H9 (cell line): ENCODE data around the gene SH3RF2. TPM values are rescaled to one million over a fixed set of nuclear protein-coding genes. Genes with fewer than 3 reads are reported as not detected.

Experiments used
- DNase-seq: peaks from one replicate; pipeline ENCODE4 v3.0.0-alpha.2; 2017
- H2AFZ ChIP-seq: one replicate; pipeline ENCODE4 v1.6.1; 2013; ENCODE audit warnings: mild to moderate bottlenecking, low read length, control low read depth, moderate library complexity
- H2AK5ac ChIP-seq: 2 replicates; pipeline ENCODE4 v1.6.1; 2013; ENCODE audit warnings: low read length, control low read depth, mixed read lengths; ENCODE audit not compliant: insufficient read length
- H2BK120ac ChIP-seq: one replicate; pipeline ENCODE4 v1.6.1; 2013; ENCODE audit warnings: low read depth, mild to moderate bottlenecking, low read length, control low read depth, inconsistent platforms; ENCODE audit not compliant: poor library complexity, severe bottlenecking
- H2BK12ac ChIP-seq: 2 replicates; pipeline ENCODE4 v1.6.1; 2013; ENCODE audit warnings: low read length, control low read depth, mixed read lengths, low read depth; ENCODE audit not compliant: insufficient read length
- H2BK15ac ChIP-seq: 2 replicates; pipeline ENCODE4 v1.6.1; 2013; ENCODE audit warnings: low read depth, low read length, control low read depth
- H2BK20ac ChIP-seq: one replicate; pipeline ENCODE4 v1.6.1; 2013; ENCODE audit warnings: low read depth, mild to moderate bottlenecking, low read length, control low read depth, inconsistent platforms; ENCODE audit not compliant: poor library complexity, severe bottlenecking
- H2BK5ac ChIP-seq: 2 replicates; pipeline ENCODE4 v1.6.1; 2013; ENCODE audit warnings: low read length, control low read depth, mixed read lengths; ENCODE audit not compliant: insufficient read length
- H3K14ac ChIP-seq: 2 replicates; pipeline ENCODE4 v1.6.1; 2013; ENCODE audit warnings: low read length, control low read depth; ENCODE audit not compliant: insufficient read depth
- H3K18ac ChIP-seq: 2 replicates; pipeline ENCODE4 v1.6.1; 2013; ENCODE audit warnings: low read depth, mild to moderate bottlenecking, mixed read lengths, low read length, control low read depth; ENCODE audit not compliant: insufficient read length
- H3K23ac ChIP-seq: 2 replicates; pipeline ENCODE4 v1.6.1; 2013; ENCODE audit warnings: low read length, control low read depth, mixed read lengths, low read depth; ENCODE audit not compliant: insufficient read length
- H3K23me2 ChIP-seq: 2 replicates; pipeline ENCODE4 v1.6.1; 2013; ENCODE audit warnings: low read depth, mild to moderate bottlenecking, mixed read lengths, low read length, control low read depth; ENCODE audit not compliant: insufficient read length, poor library complexity, severe bottlenecking
- H3K27ac ChIP-seq: 2 replicates; pipeline ENCODE4 v1.5.1; 2013; ENCODE audit warnings: low read length, control low read depth, mixed read lengths, low read depth; ENCODE audit not compliant: insufficient read length
- H3K27me3 ChIP-seq: 2 replicates; pipeline ENCODE4 v1.6.1; 2013; ENCODE audit warnings: low read length, control low read depth, inconsistent platforms; ENCODE audit not compliant: insufficient read depth
- H3K4ac ChIP-seq: 2 replicates; pipeline ENCODE4 v1.6.1; 2013; ENCODE audit warnings: low read depth, mild to moderate bottlenecking, control low read depth, inconsistent platforms, low read length, moderate library complexity
- H3K4me1 ChIP-seq: 2 replicates; pipeline ENCODE4 v1.6.1; 2013; ENCODE audit warnings: low read length, control low read depth, inconsistent platforms; ENCODE audit not compliant: insufficient read depth
- H3K4me2 ChIP-seq: 2 replicates; pipeline ENCODE4 v1.6.1; 2013; ENCODE audit warnings: low read length, control low read depth, mixed read lengths; ENCODE audit not compliant: insufficient read length, insufficient read depth
- H3K56ac ChIP-seq: 2 replicates; pipeline ENCODE4 v1.6.1; 2013; ENCODE audit warnings: low read depth, mild to moderate bottlenecking, mixed read lengths, low read length, control low read depth; ENCODE audit not compliant: insufficient read length
- H3K79me1 ChIP-seq: 2 replicates; pipeline ENCODE4 v1.6.1; 2013; ENCODE audit warnings: low read depth, mild to moderate bottlenecking, moderate library complexity, low read length, control low read depth, inconsistent platforms; ENCODE audit not compliant: insufficient read depth, poor library complexity, severe bottlenecking
- H3K79me2 ChIP-seq: 2 replicates; pipeline ENCODE4 v1.6.1; 2013; ENCODE audit warnings: low read length, control low read depth, inconsistent platforms; ENCODE audit not compliant: insufficient read depth
- H3K9ac ChIP-seq: 2 replicates; pipeline ENCODE4 v1.6.1; 2013; ENCODE audit warnings: low read length, control low read depth, mixed read lengths; ENCODE audit not compliant: insufficient read length; ENCODE audit errors: extremely low read depth
- H3K9me3 ChIP-seq: one replicate; pipeline ENCODE4 v1.6.1; 2013; ENCODE audit warnings: low read depth, low read length, inconsistent platforms; ENCODE audit not compliant: control insufficient read depth
- H3T11ph ChIP-seq: one replicate; pipeline ENCODE4 v1.6.1; 2013; ENCODE audit warnings: mild to moderate bottlenecking, low read length, control low read depth, inconsistent platforms
- H4K20me1 ChIP-seq: one replicate; pipeline ENCODE4 v1.6.1; 2013; ENCODE audit not compliant: control insufficient read depth, insufficient read length, insufficient read depth
- H4K5ac ChIP-seq: 2 replicates; pipeline ENCODE4 v1.6.1; 2013; ENCODE audit warnings: low read depth, mild to moderate bottlenecking, mixed read lengths, low read length, control low read depth; ENCODE audit not compliant: insufficient read length
- H4K8ac ChIP-seq: replicated peaks from 2 replicates; pipeline ENCODE4 v1.6.1; 2013; ENCODE audit warnings: low read length, control low read depth, mixed read lengths, low read depth; ENCODE audit not compliant: insufficient read length
- H4K91ac ChIP-seq: 2 replicates; pipeline ENCODE4 v1.6.1; 2013; ENCODE audit warnings: low read depth, mild to moderate bottlenecking, moderate library complexity, mixed read lengths, low read length, control low read depth; ENCODE audit not compliant: insufficient read length
- H3K27ac Mint-ChIP-seq, 3 experiments: 2 replicates in 2 of 3; 3 replicates in 1 of 3; pipeline ENCODE4 v1.8.0; 2020 to 2021; ENCODE audit warnings: mixed read lengths in 3 of 3, mild to moderate bottlenecking in 1 of 3, moderate library complexity in 1 of 3
- H3K27me3 Mint-ChIP-seq: 2 replicates; pipeline ENCODE4 v1.8.0; 2021; ENCODE audit warnings: low read depth, mild to moderate bottlenecking, moderate library complexity, mixed read lengths
- H3K36me3 Mint-ChIP-seq, 3 experiments: 2 replicates in 2 of 3; 3 replicates in 1 of 3; pipeline ENCODE4 v1.8.0; 2020 to 2021; ENCODE audit warnings: low read depth in 3 of 3, mixed read lengths in 3 of 3; ENCODE audit not compliant: insufficient read depth in 1 of 3
- H3K4me1 Mint-ChIP-seq, 2 experiments: 2 replicates each; pipeline ENCODE4 v1.8.0; 2020; ENCODE audit warnings: mixed read lengths in 2 of 2
- H3K4me3 Mint-ChIP-seq, 2 experiments: 2 replicates in 1 of 2; 3 replicates in 1 of 2; pipeline ENCODE4 v1.8.0; 2020 to 2021; ENCODE audit warnings: mild to moderate bottlenecking in 2 of 2, mixed read lengths in 2 of 2, moderate library complexity in 1 of 2
- H3K9me3 Mint-ChIP-seq, 2 experiments: 2 replicates in 1 of 2; 3 replicates in 1 of 2; pipeline ENCODE4 v1.8.0; 2020; ENCODE audit warnings: mild to moderate bottlenecking in 2 of 2, mixed read lengths in 2 of 2, moderate library complexity in 1 of 2
- CTCF ChIP-seq: fragments of 200-600 bp; sonication (generic); conservative IDR thresholded peaks from 3 replicates; pipeline ENCODE4 v1.8.0; 2021; ENCODE audit warnings: antibody characterized with exemption, mild to moderate bottlenecking
- WGBS: extraction: QIAGEN DNeasy Blood & Tissue Kit; methylation state at CpG from one replicate; pipeline ENCODE4 v1.1.7; 2013; ENCODE audit warnings: missing lambda C conversion rate, low lambda C conversion rate, mixed read lengths; ENCODE audit not compliant: insufficient read length; ENCODE audit errors: extremely low coverage; 5-methylcytosine and 5-hydroxymethylcytosine counted together
- total RNA-seq: library from RNA; stranded (reverse); gene quantifications from 2 replicates; pipeline ENCODE4 v1.2.1, GENCODE V29; 2021

Gene SH3RF2
- total RNA-seq, 1 experiment from 2014 or later: 0.66 TPM

GRCh38 chr5:146081556-146081955 is 145.2 kb downstream of the SH3RF2 start:
- no peak overlapping the region for H4K5ac ChIP-seq
- no peak overlapping the region for H4K8ac ChIP-seq
- no peak overlapping the region for H2BK15ac ChIP-seq
- no peaks in the 10 kb centered on the region for H3K27me3 Mint-ChIP-seq
- H3K23ac ChIP-seq: no peak overlapping the region
- no peaks in the 10 kb centered on the region for H3K79me1 ChIP-seq
- H2AFZ ChIP-seq: no peak overlapping the region
- H3K23me2 ChIP-seq: no peaks in the 10 kb centered on the region
- no peak overlapping the region for H3K56ac ChIP-seq
- no peak overlapping the region for H2BK12ac ChIP-seq
- H3K36me3 Mint-ChIP-seq: no peaks in the 10 kb centered on the region; a peak in 1 of 7 replicates
- H3K4me3 Mint-ChIP-seq: no peak overlapping the region
- no peak overlapping the region for H3T11ph ChIP-seq
- no peak overlapping the region for H4K91ac ChIP-seq
- no peak overlapping the region for H3K18ac ChIP-seq
- no peaks in the 10 kb centered on the region for H3K27me3 ChIP-seq
- H3K9me3 Mint-ChIP-seq: no peaks in the 10 kb centered on the region; a peak in 2 of 5 replicates
- H3K27ac ChIP-seq: no peak overlapping the region
- H2BK20ac ChIP-seq: no peak overlapping the region
- H2BK120ac ChIP-seq: no peak overlapping the region
- H2BK5ac ChIP-seq: no peak overlapping the region
- no peak overlapping the region for H3K4ac ChIP-seq
- H3K4me2 ChIP-seq: no peak overlapping the region
- H3K4me1 Mint-ChIP-seq: peaks cover 33% of the 10 kb centered on the region in 2 experiments
- no peak overlapping the region for H3K9ac ChIP-seq
- H3K27ac Mint-ChIP-seq: no peak overlapping the region
- H3K79me2 ChIP-seq: no peaks in the 10 kb centered on the region
- H3K14ac ChIP-seq: no peak overlapping the region
- peaks cover 9% of the 10 kb centered on the region; the same call in 1 of the 2 replicates for H3K4me1 ChIP-seq
- no peak overlapping the region for H2AK5ac ChIP-seq
- H4K20me1 ChIP-seq: no peaks in the 10 kb centered on the region
- WGBS: no CpG with 5 or more reads among the region's 6 CpGs
- TF ChIP-seq CTCF: no peak
- H3K9me3 ChIP-seq: no peaks in the 10 kb centered on the region
- no peak for DNase-seq
